IPS-18c (cell line): Measurements from ENCODE around the gene DNLZ.

ENCODE experiments used
- H3K4me3 ChIP-seq: 2 replicates; pipeline ENCODE4 v1.7.0; 2013; ENCODE audit warnings: low read depth, mild to moderate bottlenecking, low read length, moderate library complexity; ENCODE audit not compliant: insufficient read depth
- H3K9me3 ChIP-seq: one replicate; pipeline ENCODE4 v1.6.1; 2013; ENCODE audit warnings: mild to moderate bottlenecking, low read length, moderate library complexity; ENCODE audit not compliant: control insufficient read depth, insufficient read depth

Gene DNLZ

GRCh38 chr9:136331556-136332481 is 31.7 kb downstream of the DNLZ start:
- no peaks in the 10 kb centered on the region for H3K9me3 ChIP-seq
- no peak overlapping the region for H3K4me3 ChIP-seq

- Histone ChIP-seq H3K9me3 (no peaks in the 10 kb centered on the region), H3K4me3 (no peak overlapping the region)
These were observed 32.5 kb downstream of the DNLZ start for GRCh38 chr9:136331030-136331429.

GRCh38 chr9:136330406-136330990 is 33.0 kb downstream of the DNLZ start:
- no peaks in the 10 kb centered on the region for H3K9me3 ChIP-seq
- no peak overlapping the region for H3K4me3 ChIP-seq

- H3K4me3 ChIP-seq = no peak overlapping the region
- no peaks in the 10 kb centered on the region for H3K9me3 ChIP-seq
These were observed 33.7 kb downstream of the DNLZ start for GRCh38 chr9:136329636-136330405.

- no peak overlapping the region for H3K4me3 ChIP-seq
These were observed 34.3 kb downstream of the DNLZ start for GRCh38 chr9:136329211-136329627.

GRCh38 chr9:136328622-136329041 is 34.9 kb downstream of the DNLZ start:
- peak overlapping the region; percentile 31; the same call in 1 of the 2 replicates for H3K4me3 ChIP-seq
- H3K9me3 ChIP-seq = no peaks in the 10 kb centered on the region

More at GRCh38 chr9:136329211-136329627, 34.3 kb downstream of the DNLZ start:
- H3K9me3 ChIP-seq = no peaks in the 10 kb centered on the region

- Histone ChIP-seq H3K9me3 (no peaks in the 10 kb centered on the region), H3K4me3 (peak overlapping the region; percentile 31)
These were observed 35.4 kb downstream of the DNLZ start for GRCh38 chr9:136328011-136328621.

- no peaks in the 10 kb centered on the region for H3K9me3 ChIP-seq
- H3K4me3 ChIP-seq = peak within 1 kb of the TSS; percentile 44
These were observed 36.1 kb downstream of the DNLZ start, which contains the start of gene GPSM1 for GRCh38 chr9:136327304-136327974. GPSM1 (plus strand) TSS chr9:136327539; CDS start chr9:136327696, 157 bp downstream.

- no peaks in the 10 kb centered on the region for H3K9me3 ChIP-seq
- peak overlapping the region; percentile 20; the same call in 1 of the 2 replicates for H3K4me3 ChIP-seq
These were observed 36.7 kb downstream of the DNLZ start for GRCh38 chr9:136326761-136327303.

GRCh38 chr9:136326061-136326760 is 37.3 kb downstream of the DNLZ start:
- no peaks in the 10 kb centered on the region for H3K9me3 ChIP-seq
- H3K4me3 ChIP-seq = no peak overlapping the region

GRCh38 chr9:136325358-136325757 is 38.2 kb downstream of the DNLZ start:
- Histone ChIP-seq H3K4me3 (no peak overlapping the region), H3K9me3 (no peaks in the 10 kb centered on the region)

- Histone ChIP-seq H3K9me3 (no peaks in the 10 kb centered on the region), H3K4me3 (no peak overlapping the region)
These were observed 38.8 kb downstream of the DNLZ start for GRCh38 chr9:136324501-136325300.

GRCh38 chr9:136323371-136323789 is 40.2 kb downstream of the DNLZ start:
- Histone ChIP-seq H3K9me3 (no peaks in the 10 kb centered on the region), H3K4me3 (no peak overlapping the region)

- H3K9me3 ChIP-seq = no peaks in the 10 kb centered on the region
- no peak overlapping the region for H3K4me3 ChIP-seq
These were observed 40.7 kb downstream of the DNLZ start for GRCh38 chr9:136322756-136323330.

GRCh38 chr9:136321561-136321960 is 42.0 kb downstream of the DNLZ start:
- no peaks in the 10 kb centered on the region for H3K9me3 ChIP-seq
- H3K4me3 ChIP-seq = no peak overlapping the region
